ENCODE data around the gene TGFBR2. TPM values are rescaled to one million over a fixed set of nuclear protein-coding genes. Genes with fewer than 3 reads are reported as not detected.

The TGFBR2 gene
- total RNA-seq, 1 donor from 2014 or later = 53.4 TPM

DNA sequence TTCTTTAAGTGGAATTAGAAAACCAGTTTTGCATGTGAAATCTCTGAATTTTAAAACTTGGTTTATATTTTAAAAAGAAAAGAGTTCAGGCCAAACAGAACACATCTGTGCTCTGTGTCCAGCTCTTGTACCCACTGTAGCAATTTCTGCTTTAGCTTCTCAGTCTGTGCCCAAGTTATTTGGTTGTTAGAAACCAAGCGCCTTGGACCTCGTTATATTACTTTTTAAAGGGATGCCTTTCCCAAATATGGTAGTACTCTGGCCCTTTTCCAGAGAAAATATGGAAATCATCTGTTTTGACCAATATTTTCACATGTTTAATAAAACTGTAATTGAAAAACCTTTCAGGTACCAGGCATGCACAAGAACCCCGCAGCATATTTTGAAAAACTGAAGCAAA is 27.3 kb downstream of the TGFBR2 start:
- DNase-seq (ENCODE audit: low read depth) = no peak
- H3K4me3 ChIP-seq (ENCODE audit: low read depth, low read length) = no peak overlapping the region
- TF ChIP-seq CTCF (conservative IDR thresholded peaks at IDR 0.05; ENCODE audit: low read depth, low read length) = no peak

GRCh38 chr3:30634761-30635735 is 28.6 kb downstream of the TGFBR2 start:
- no peak for TF ChIP-seq CTCF (conservative IDR thresholded peaks at IDR 0.05; ENCODE audit: low read depth, low read length)
- DNase-seq (ENCODE audit: low read depth) = no peak
- no peak overlapping the region for H3K4me3 ChIP-seq (ENCODE audit: low read depth, low read length)

DNA sequence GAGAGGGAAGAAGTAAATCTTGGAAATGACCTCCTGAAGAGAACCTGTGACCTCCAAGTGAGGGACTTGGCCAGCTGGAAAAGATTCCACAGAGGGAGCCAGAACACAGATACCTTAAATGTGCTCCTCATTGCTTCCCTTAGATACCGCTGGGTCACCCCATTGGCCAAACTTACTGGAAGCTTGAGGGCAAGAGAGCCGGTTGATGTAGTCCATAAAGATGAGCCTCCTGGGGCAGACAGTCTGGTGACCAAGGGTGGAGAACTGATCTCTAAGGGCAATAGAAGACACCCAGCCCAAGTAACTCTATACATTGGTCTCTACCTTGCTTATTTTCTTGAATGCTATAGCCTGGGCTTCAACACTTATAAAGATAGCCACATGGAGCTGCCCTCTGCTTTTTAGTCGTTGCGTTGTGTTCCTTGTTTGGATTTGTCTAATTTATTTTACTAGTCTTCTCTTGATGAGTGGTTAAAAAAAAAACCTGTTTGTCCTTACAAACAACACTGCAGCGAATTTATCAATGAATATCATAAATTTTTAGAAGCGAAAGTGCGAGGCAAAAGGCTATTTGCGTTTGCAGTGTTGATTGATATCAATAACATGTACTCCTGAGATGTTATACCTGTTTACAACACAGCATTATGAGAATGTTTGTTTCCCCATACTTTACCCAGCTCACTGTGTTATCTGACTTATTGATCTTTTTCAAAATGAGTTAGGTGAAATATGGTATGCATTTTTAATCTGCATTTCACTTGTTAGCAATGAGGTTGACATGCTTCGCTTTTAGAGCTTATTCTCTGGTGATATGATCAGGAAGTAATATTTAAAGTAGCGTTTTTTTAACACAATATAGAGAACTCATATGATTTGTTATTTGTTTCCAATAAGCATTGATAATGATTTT is 31.2 kb downstream of the TGFBR2 start:
- TF ChIP-seq CTCF (conservative IDR thresholded peaks at IDR 0.05; ENCODE audit: low read depth, low read length) = no peak
- H3K4me3 ChIP-seq (ENCODE audit: low read depth, low read length) = no peak overlapping the region
- DNase-seq (ENCODE audit: low read depth) = no peak

GRCh38 chr3:30638685-30639412 is 32.4 kb downstream of the TGFBR2 start:
- no peak for TF ChIP-seq CTCF (conservative IDR thresholded peaks at IDR 0.05; ENCODE audit: low read depth, low read length)
- no peak overlapping the region for H3K4me3 ChIP-seq (ENCODE audit: low read depth, low read length)
- DNase-seq (ENCODE audit: low read depth) = no peak

GRCh38 chr3:30639937-30640336 is 33.5 kb downstream of the TGFBR2 start:
- DNase-seq (ENCODE audit: low read depth) = no peak
- no peak for TF ChIP-seq CTCF (conservative IDR thresholded peaks at IDR 0.05; ENCODE audit: low read depth, low read length)
- no peak overlapping the region for H3K4me3 ChIP-seq (ENCODE audit: low read depth, low read length)

GRCh38 chr3:30640851-30641250 is 34.5 kb downstream of the TGFBR2 start:
- no peak overlapping the region for H3K4me3 ChIP-seq (ENCODE audit: low read depth, low read length)
- no peak for TF ChIP-seq CTCF (conservative IDR thresholded peaks at IDR 0.05; ENCODE audit: low read depth, low read length)
- no peak for DNase-seq (ENCODE audit: low read depth)
